Kidney (tissue), 14 donors: ENCODE measurements around the gene SPATA2L. TPM values are rescaled to one million over a fixed set of nuclear protein-coding genes. Genes with fewer than 3 reads are reported as not detected.
A peak's percentile ranks its signal among the peaks of the same experiment; 100 is the strongest.

Experiments used
- DNase-seq, 5 donors: peaks; one replicate each; pipeline ENCODE4 v3.0.0-alpha.2; 2013 to 2020
- FAIRE-seq: peaks from 2 replicates; lab custom pipeline; 2012; peaks lifted over from hg19 to GRCh38; lab: Jason Lieb, UNC
- H3K27ac ChIP-seq, 2 donors: one replicate each; pipeline ENCODE4 v1.7.0; 2013; ENCODE audit warnings: low read depth in 2 of 2, low read length in 2 of 2, inconsistent platforms in 1 of 2
- H3K27me3 ChIP-seq: one replicate; pipeline ENCODE4 v1.7.1; 2013; ENCODE audit warnings: low read length, inconsistent platforms; ENCODE audit not compliant: control insufficient read depth, insufficient read depth
- H3K36me3 ChIP-seq, 3 donors: one replicate each; pipeline versions ENCODE4 v1.7.0 to v1.7.1; 2013; ENCODE audit warnings: low read length in 3 of 3, control low read depth in 1 of 3, inconsistent platforms in 1 of 3; ENCODE audit not compliant: insufficient read depth in 3 of 3, control insufficient read depth in 2 of 3
- H3K4me1 ChIP-seq, 3 donors: one replicate each; pipeline versions ENCODE4 v1.7.0 to v1.7.1; 2013; ENCODE audit warnings: low read length in 3 of 3, inconsistent platforms in 1 of 3, low read depth in 1 of 3; ENCODE audit not compliant: control insufficient read depth in 2 of 3, insufficient read depth in 2 of 3
- H3K4me3 ChIP-seq, 3 donors: one replicate each; pipeline versions ENCODE4 v1.7.0 to v1.8.1; 2013; ENCODE audit warnings: low read length in 3 of 3, control low read depth in 1 of 3, inconsistent platforms in 1 of 3
- H3K9ac ChIP-seq, 3 donors: one replicate each; pipeline versions ENCODE4 v1.7.0 to v1.7.1; 2013; ENCODE audit warnings: low read length in 3 of 3, control low read depth in 1 of 3, inconsistent platforms in 1 of 3
- H3K9me3 ChIP-seq, 3 donors: one replicate each; pipeline versions ENCODE4 v1.7.0 to v1.7.1; 2013; ENCODE audit warnings: low read length in 3 of 3, control low read depth in 1 of 3, inconsistent platforms in 1 of 3; ENCODE audit not compliant: control insufficient read depth in 2 of 3, insufficient read depth in 1 of 3
- CTCF ChIP-seq: IDR thresholded peaks from 3 replicates; pipeline ENCODE4 v1.5.1; 2012; ENCODE audit warnings: mild to moderate bottlenecking, moderate library complexity, borderline replicate concordance; ENCODE audit not compliant: insufficient read depth; ENCODE audit errors: extremely low read depth
- intact Hi-C: fragments of 100-400 bp; cut with DNase I; formaldehyde crosslinking; loops from one replicate; pipeline ENCODE4 v1.11.1; 2022
- polyA plus RNA-seq: library from polyadenylated mRNA; stranded (reverse); fragments of 350-450 nt; fragmentation: Illumina TruSeq; extraction: RNeasy Lipid Tissue Mini Kit (QIAGEN cat#74804); gene quantifications from one replicate; pipeline ENCODE4 v1.2.3, GENCODE V29; 2014; ENCODE audit warnings: low read depth, low replicate concordance; ENCODE audit not compliant: insufficient read depth
- total RNA-seq: library from RNA; stranded (reverse); fragmentation: NEBNext Ultra II Directional; extraction: Animal tissue kit (Norgen Biotek cat#: 25700); gene quantifications from one replicate; pipeline ENCODE4 v1.2.1, GENCODE V29; 2021
- donor health status: control.
- donor health status: control.
- donor health status: control.
- donor health status: control.
- donor health status: control.
- donor health status: DM: yes; HTN: yes; CAD: no.
- donor health status: Normal renal cell carcinoma (clear cell type).

SPATA2L gene
- total and polyA plus RNA-seq, 2 donors from 2014 or later: 12.6 to 15.1 TPM

GRCh38 chr16:89720551-89720812 lies 19.0 kb upstream of the SPATA2L start:
- TF ChIP-seq CTCF: no peak
- FAIRE-seq (no peak), DNase-seq (peak in 4 of 5 donors; percentile 59 to 86 (median 78))
- Histone ChIP-seq H3K9me3 (no peaks in the 10 kb centered on the region), H3K27me3 (no peaks in the 10 kb centered on the region), H3K27ac (peak overlapping the region; percentile 94 to 95), H3K4me1 (peaks cover 0 to 24% (median 8%) of the 10 kb centered on the region in 3 donors), H3K36me3 (peaks cover 0 to 14% (median 3%) of the 10 kb centered on the region in 3 donors), H3K9ac (peak overlapping the region in 2 of 3 donors; percentile 21 to 55), H3K4me3 (peak overlapping the region; percentile 64 to 82 (median 78))
- intact Hi-C loops: no loop called here

- FAIRE-seq: no peak
- Histone ChIP-seq H3K4me1 (peaks cover 0 to 13% (median 4%) of the 10 kb centered on the region in 3 donors), H3K27ac (no peak overlapping the region), H3K4me3 (no peak overlapping the region), H3K9ac (no peak overlapping the region), H3K36me3 (peaks cover 0 to under 1% (median 0%) of the 10 kb centered on the region in 3 donors), H3K9me3 (no peaks in the 10 kb centered on the region), H3K27me3 (no peaks in the 10 kb centered on the region)
- peak in 2 of 5 donors; percentile 38 to 77 for DNase-seq
- intact Hi-C loops: no loop called here
- no peak for TF ChIP-seq CTCF
Observed at GRCh38 chr16:89717688-89718505, 16.4 kb upstream of the SPATA2L start.

GRCh38 chr16:89716916-89717687 lies 15.6 kb upstream of the SPATA2L start:
- FAIRE-seq (no peak), DNase-seq (peak in 1 of 5 donors; percentile 55)
- H3K9ac ChIP-seq: no peak overlapping the region
- no peak for TF ChIP-seq CTCF
- no peak overlapping the region for H3K4me3 ChIP-seq
- intact Hi-C loops: no loop called here
- no peaks in the 10 kb centered on the region for H3K9me3 ChIP-seq
- H3K27ac ChIP-seq: no peak overlapping the region
- peaks cover 0 to 6% (median 0%) of the 10 kb centered on the region in 3 donors for H3K4me1 ChIP-seq
- H3K27me3 ChIP-seq: no peaks in the 10 kb centered on the region
- H3K36me3 ChIP-seq: no peaks in the 10 kb centered on the region
